C4-2B (cell line): ENCODE results near the gene RPL32.

Experiments
- H3K27ac ChIP-seq: fragments of 450-650 bp; 2 replicates; pipeline ENCODE4 v1.5.1; 2017
- ZFX ChIP-seq: fragments of 450-650 bp; IDR thresholded peaks from 2 replicates; pipeline ENCODE4 v1.6.1; 2017
- TF ChIP-seq, protein P1 (sequence below): fragments of 450-650 bp; conservative IDR thresholded peaks from 2 replicates; pipeline ENCODE4 v1.5.1; 2017; ENCODE audit warnings: mild to moderate bottlenecking

Gene RPL32

DNA sequence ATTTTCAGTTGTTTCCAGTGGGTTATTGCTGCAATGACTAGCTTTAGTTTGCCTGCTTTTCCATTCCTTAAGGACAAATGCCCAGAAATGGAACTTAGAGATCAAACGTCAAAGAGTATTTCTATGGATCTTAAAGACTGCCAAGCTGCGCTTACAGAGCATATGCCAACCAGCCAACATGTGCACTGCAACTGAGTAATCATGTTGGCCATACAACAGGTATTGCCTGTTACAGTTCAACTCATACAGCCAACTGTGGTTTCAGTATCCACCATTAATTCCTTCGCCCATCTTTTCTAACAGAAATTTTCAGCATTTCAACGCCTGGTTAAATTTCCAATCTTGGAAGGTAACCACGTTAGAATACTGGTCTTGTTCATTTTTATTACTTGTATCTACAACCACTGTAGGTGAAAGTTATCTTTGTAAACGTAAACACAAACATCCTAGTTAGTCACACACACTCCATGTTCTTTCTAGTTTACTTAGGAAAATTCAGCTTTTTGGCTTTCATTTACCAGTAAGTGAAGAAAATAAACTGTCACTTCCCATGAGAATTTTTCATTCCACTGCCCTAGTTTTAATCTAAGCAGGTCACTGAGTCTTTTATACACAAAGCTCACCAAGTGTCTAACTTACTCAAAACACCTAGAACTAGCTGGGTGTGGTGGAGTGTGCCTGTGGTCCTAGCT lies 3.9 kb downstream of the RPL32 start:
- TF ChIP-seq ZFX, result no peak
- TF ChIP-seq, protein P1, sequence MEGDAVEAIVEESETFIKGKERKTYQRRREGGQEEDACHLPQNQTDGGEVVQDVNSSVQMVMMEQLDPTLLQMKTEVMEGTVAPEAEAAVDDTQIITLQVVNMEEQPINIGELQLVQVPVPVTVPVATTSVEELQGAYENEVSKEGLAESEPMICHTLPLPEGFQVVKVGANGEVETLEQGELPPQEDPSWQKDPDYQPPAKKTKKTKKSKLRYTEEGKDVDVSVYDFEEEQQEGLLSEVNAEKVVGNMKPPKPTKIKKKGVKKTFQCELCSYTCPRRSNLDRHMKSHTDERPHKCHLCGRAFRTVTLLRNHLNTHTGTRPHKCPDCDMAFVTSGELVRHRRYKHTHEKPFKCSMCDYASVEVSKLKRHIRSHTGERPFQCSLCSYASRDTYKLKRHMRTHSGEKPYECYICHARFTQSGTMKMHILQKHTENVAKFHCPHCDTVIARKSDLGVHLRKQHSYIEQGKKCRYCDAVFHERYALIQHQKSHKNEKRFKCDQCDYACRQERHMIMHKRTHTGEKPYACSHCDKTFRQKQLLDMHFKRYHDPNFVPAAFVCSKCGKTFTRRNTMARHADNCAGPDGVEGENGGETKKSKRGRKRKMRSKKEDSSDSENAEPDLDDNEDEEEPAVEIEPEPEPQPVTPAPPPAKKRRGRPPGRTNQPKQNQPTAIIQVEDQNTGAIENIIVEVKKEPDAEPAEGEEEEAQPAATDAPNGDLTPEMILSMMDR, result no peak
- peak overlapping the region; percentile 100 for H3K27ac ChIP-seq

GRCh38 chr3:12835052-12835665 lies 6.2 kb downstream of the RPL32 start:
- TF ChIP-seq ZFX, result no peak
- no peak overlapping the region for H3K27ac ChIP-seq

DNA sequence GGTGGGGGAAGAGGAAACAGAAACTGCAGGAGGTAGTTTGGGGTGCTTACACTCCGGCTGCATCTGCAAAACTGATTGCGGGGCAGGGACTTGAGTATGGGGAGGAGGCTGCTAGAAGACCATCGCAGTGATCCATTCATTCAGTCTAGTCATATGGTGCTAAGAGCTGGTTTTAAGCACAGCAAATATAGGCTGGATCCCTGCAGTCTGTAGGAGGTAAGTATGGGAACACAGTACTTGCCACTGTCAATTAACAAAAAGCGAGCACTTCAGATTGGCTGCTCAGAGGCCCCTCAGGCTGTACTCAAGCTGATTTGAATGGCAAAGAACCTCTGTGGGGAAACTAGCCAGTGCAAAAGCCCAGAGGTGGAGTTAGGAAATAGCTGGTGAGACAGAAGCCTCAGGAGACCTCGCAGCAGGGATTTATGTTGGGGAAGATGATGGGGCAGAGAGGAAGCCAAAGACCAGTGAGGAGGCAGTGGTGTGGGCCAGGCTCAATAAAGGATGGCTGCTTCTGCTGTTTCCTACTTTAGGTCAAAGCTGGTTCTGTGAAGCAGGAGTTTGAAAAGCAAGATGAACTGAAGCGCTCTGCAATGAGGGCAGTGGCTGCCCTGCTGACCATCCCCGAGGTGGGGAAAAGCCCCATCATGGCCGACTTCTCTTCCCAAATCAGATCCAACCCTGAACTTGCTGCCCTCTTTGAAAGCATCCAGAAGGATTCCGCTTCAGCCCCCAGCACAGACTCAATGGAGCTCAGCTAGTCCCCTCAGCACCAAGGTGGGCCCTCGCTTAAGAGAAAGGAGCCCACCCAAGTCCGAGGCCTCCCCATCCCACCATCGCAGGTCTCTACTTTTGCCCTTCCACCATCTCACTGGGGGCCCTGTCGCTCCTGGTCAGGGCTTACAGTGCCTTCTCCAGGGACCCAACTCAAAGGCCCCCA lies 7.9 kb downstream of the RPL32 start:
- H3K27ac ChIP-seq, result no peak overlapping the region
- no peak for TF ChIP-seq ZFX
- TF ChIP-seq, protein P1, result no peak

- no peak overlapping the region for H3K27ac ChIP-seq
- TF ChIP-seq, protein P1, result no peak
- no peak for TF ChIP-seq ZFX
Measured at GRCh38 chr3:12832350-12833221, 8.8 kb downstream of the RPL32 start.

- no peak overlapping the region for H3K27ac ChIP-seq
Measured at GRCh38 chr3:12831301-12831866, 10.0 kb downstream of the RPL32 start.

GRCh38 chr3:12830785-12831156 lies 10.6 kb downstream of the RPL32 start:
- TF ChIP-seq, protein P1, result peak; percentile 13; the same call in 1 of the 2 replicates
- TF ChIP-seq ZFX, result no peak
- H3K27ac ChIP-seq, result no peak overlapping the region

More at GRCh38 chr3:12831301-12831866, 10.0 kb downstream of the RPL32 start:
- TF ChIP-seq, protein P1, result no peak
- no peak for TF ChIP-seq ZFX
